Memory B cell (primary cell): ENCODE data around the gene FAHD2A.
"Not testable (repeated sequence)": the region's sequence is repeated elsewhere in the genome, so short reads cannot be mapped to it uniquely, and the experiment has no call there.

Experiments
- ATAC-seq: fragments of 150-1000 bp; cut with Tn5 transposase; 2 replicates; pipeline ENCODE4 v1.10.0; 2021; ENCODE audit warnings: low read depth, mild to moderate bottlenecking, moderate library complexity
- DNase-seq, 2 donors: peaks; one replicate each; pipeline ENCODE4 v3.0.0; 2022; ENCODE audit warnings: low spot score in 2 of 2
- H3K27ac Mint-ChIP-seq: one replicate; pipeline ENCODE4 v1.8.0; 2022; ENCODE audit warnings: mild to moderate bottlenecking, moderate library complexity, mixed read lengths
- H3K27me3 Mint-ChIP-seq: one replicate; pipeline ENCODE4 v1.8.0; 2022; ENCODE audit warnings: mixed read lengths
- H3K36me3 Mint-ChIP-seq: one replicate; pipeline ENCODE4 v1.8.0; 2022; ENCODE audit warnings: mild to moderate bottlenecking, mixed read lengths
- H3K4me1 Mint-ChIP-seq: one replicate; pipeline ENCODE4 v1.8.0; 2022; ENCODE audit warnings: mixed read lengths
- H3K4me3 Mint-ChIP-seq: one replicate; pipeline ENCODE4 v1.8.0; 2022; ENCODE audit warnings: mild to moderate bottlenecking, moderate library complexity, mixed read lengths
- H3K9me3 Mint-ChIP-seq: one replicate; pipeline ENCODE4 v1.8.0; 2022; ENCODE audit warnings: mixed read lengths

The FAHD2A gene

GRCh38 chr2:95366514-95366913 is 36.0 kb upstream of the FAHD2A start:
- peaks cover 6% of the 10 kb centered on the region for H3K27me3 Mint-ChIP-seq
- DNase-seq (no peak), ATAC-seq (no peak)
- no peak overlapping the region for H3K27ac Mint-ChIP-seq
- no peaks in the 10 kb centered on the region for H3K9me3 Mint-ChIP-seq
- no peak overlapping the region for H3K4me3 Mint-ChIP-seq
- H3K4me1 Mint-ChIP-seq = no peaks in the 10 kb centered on the region
- no peaks in the 10 kb centered on the region for H3K36me3 Mint-ChIP-seq

GRCh38 chr2:95372216-95372829 is 30.2 kb upstream of the FAHD2A start:
- Mint-ChIP-seq H3K4me3 (no peak overlapping the region), H3K27me3 (peaks cover 15% of the 10 kb centered on the region), H3K9me3 (no peaks in the 10 kb centered on the region), H3K36me3 (peaks cover 3% of the 10 kb centered on the region), H3K27ac (no peak overlapping the region), H3K4me1 (no peaks in the 10 kb centered on the region)
- no peak for DNase-seq
- no peak for ATAC-seq

GRCh38 chr2:95372845-95373244 is 29.7 kb upstream of the FAHD2A start:
- Mint-ChIP-seq H3K27ac (no peak overlapping the region), H3K27me3 (peaks cover 16% of the 10 kb centered on the region), H3K4me3 (no peak overlapping the region), H3K36me3 (peaks cover 3% of the 10 kb centered on the region), H3K4me1 (no peaks in the 10 kb centered on the region), H3K9me3 (no peaks in the 10 kb centered on the region)
- ATAC-seq (no peak), DNase-seq (no peak)

GRCh38 chr2:95374029-95374428 is 28.5 kb upstream of the FAHD2A start:
- ATAC-seq (no peak), DNase-seq (no peak)
- Mint-ChIP-seq H3K4me3 (no peak overlapping the region), H3K36me3 (peaks cover 3% of the 10 kb centered on the region), H3K9me3 (no peaks in the 10 kb centered on the region), H3K27ac (no peak overlapping the region), H3K4me1 (no peaks in the 10 kb centered on the region), H3K27me3 (peaks cover 13% of the 10 kb centered on the region)

- H3K4me3 Mint-ChIP-seq = no peak overlapping the region
- ATAC-seq (no peak), DNase-seq (no peak)
- no peaks in the 10 kb centered on the region for H3K4me1 Mint-ChIP-seq
- no peak overlapping the region for H3K27ac Mint-ChIP-seq
- peaks cover 15% of the 10 kb centered on the region for H3K27me3 Mint-ChIP-seq
- peaks cover 3% of the 10 kb centered on the region for H3K36me3 Mint-ChIP-seq
- H3K9me3 Mint-ChIP-seq = no peaks in the 10 kb centered on the region
Observed at GRCh38 chr2:95374451-95374920, 28.0 kb upstream of the FAHD2A start.

GRCh38 chr2:95374921-95375471 is 27.5 kb upstream of the FAHD2A start:
- no peaks in the 10 kb centered on the region for H3K4me1 Mint-ChIP-seq
- no peak overlapping the region for H3K4me3 Mint-ChIP-seq
- no peaks in the 10 kb centered on the region for H3K9me3 Mint-ChIP-seq
- H3K36me3 Mint-ChIP-seq = peaks cover 3% of the 10 kb centered on the region
- H3K27me3 Mint-ChIP-seq = peaks cover 16% of the 10 kb centered on the region
- ATAC-seq = no peak
- DNase-seq = no peak
- H3K27ac Mint-ChIP-seq = no peak overlapping the region

- Mint-ChIP-seq H3K4me1 (no peaks in the 10 kb centered on the region), H3K9me3 (no peaks in the 10 kb centered on the region), H3K27ac (no peak overlapping the region), H3K27me3 (peaks cover 16% of the 10 kb centered on the region), H3K36me3 (peaks cover 3% of the 10 kb centered on the region), H3K4me3 (no peak overlapping the region)
- DNase-seq = no peak
- no peak for ATAC-seq
Observed at GRCh38 chr2:95375532-95376150, 26.9 kb upstream of the FAHD2A start.

- no peak for DNase-seq
- peaks cover 16% of the 10 kb centered on the region for H3K27me3 Mint-ChIP-seq
- peaks cover 3% of the 10 kb centered on the region for H3K36me3 Mint-ChIP-seq
- no peak overlapping the region for H3K4me3 Mint-ChIP-seq
- H3K27ac Mint-ChIP-seq = no peak overlapping the region
- no peak for ATAC-seq
- no peaks in the 10 kb centered on the region for H3K4me1 Mint-ChIP-seq
- no peaks in the 10 kb centered on the region for H3K9me3 Mint-ChIP-seq
Observed at GRCh38 chr2:95376311-95377215, 25.9 kb upstream of the FAHD2A start.

- Mint-ChIP-seq H3K9me3 (no peaks in the 10 kb centered on the region), H3K4me1 (no peaks in the 10 kb centered on the region), H3K27me3 (peaks cover 14% of the 10 kb centered on the region), H3K36me3 (no peaks in the 10 kb centered on the region), H3K4me3 (no peak overlapping the region), H3K27ac (no peak overlapping the region)
- ATAC-seq = no peak
- no peak for DNase-seq
Observed at GRCh38 chr2:95377216-95378123, 25.0 kb upstream of the FAHD2A start.

GRCh38 chr2:95378281-95378680 is 24.2 kb upstream of the FAHD2A start:
- not testable (repeated sequence) for DNase-seq, ATAC-seq, H3K36me3 Mint-ChIP-seq, H3K4me1 Mint-ChIP-seq, H3K4me3 Mint-ChIP-seq, H3K9me3 Mint-ChIP-seq, H3K27ac Mint-ChIP-seq
- H3K27me3 Mint-ChIP-seq = peaks cover 11% of the 10 kb centered on the region

- Mint-ChIP-seq H3K4me3 (no peak overlapping the region), H3K4me1 (no peaks in the 10 kb centered on the region), H3K27me3 (peaks cover 13% of the 10 kb centered on the region), H3K9me3 (no peaks in the 10 kb centered on the region), H3K36me3 (no peaks in the 10 kb centered on the region), H3K27ac (no peak overlapping the region)
- no peak for DNase-seq
- no peak for ATAC-seq
Observed at GRCh38 chr2:95379371-95379831, 23.1 kb upstream of the FAHD2A start.

- DNase-seq (no peak), ATAC-seq (no peak)
- no peak overlapping the region for H3K4me3 Mint-ChIP-seq
- no peaks in the 10 kb centered on the region for H3K36me3 Mint-ChIP-seq
- H3K4me1 Mint-ChIP-seq = no peaks in the 10 kb centered on the region
- H3K9me3 Mint-ChIP-seq = no peaks in the 10 kb centered on the region
- H3K27me3 Mint-ChIP-seq = peaks cover 12% of the 10 kb centered on the region
- H3K27ac Mint-ChIP-seq = no peak overlapping the region
Observed at GRCh38 chr2:95380280-95380679, 22.2 kb upstream of the FAHD2A start.

GRCh38 chr2:95380731-95381130 is 21.8 kb upstream of the FAHD2A start:
- no peak for ATAC-seq
- Mint-ChIP-seq H3K27ac (no peak overlapping the region), H3K4me3 (no peak overlapping the region), H3K9me3 (no peaks in the 10 kb centered on the region), H3K4me1 (no peaks in the 10 kb centered on the region), H3K27me3 (peaks cover 12% of the 10 kb centered on the region), H3K36me3 (no peaks in the 10 kb centered on the region)
- no peak for DNase-seq
